ENCODE results near the gene PCSK9. TPM values are rescaled to one million over a fixed set of nuclear protein-coding genes. Genes with fewer than 3 reads are reported as not detected.

Gene PCSK9
- total and polyA plus RNA-seq, 11 donors = 0.04 to 0.45 TPM; not detected in 9

- TF ChIP-seq POLR2A (IDR thresholded peaks at IDR 0.05) (no peak), CTCF (IDR thresholded peaks at IDR 0.05) (no peak)
- 64 to 74% (median 66%) methylated on average over 5 to 9 of the region's 9 CpGs for WGBS, 4 donors
- H3K4me1 ChIP-seq = peaks cover 0 to 27% (median 5%) of the 10 kb centered on the region in 12 donors
- no peak overlapping the region for H3K4me3 ChIP-seq
- intact Hi-C loops (cut with DNase I) = no loop called here
- H3K9me3 ChIP-seq = no peaks in the 10 kb centered on the region
- H3K27me3 ChIP-seq = no peaks in the 10 kb centered on the region
- H3K27ac ChIP-seq = no peak overlapping the region
- no peaks in the 10 kb centered on the region for H3K36me3 ChIP-seq
- ATAC-seq (no peak), DNase-seq (no peak)
Measured at GRCh38 chr1:55049271-55049913, 10.0 kb downstream of the PCSK9 start.

GRCh38 chr1:55049914-55050278, 10.5 kb downstream of the PCSK9 start:
- ATAC-seq = peak; percentile 18 to 59 (median 32)
- 14 to 29% (median 21%) methylated on average over 7 to 9 of the region's 9 CpGs for WGBS, 4 donors

GRCh38 chr1:55050283-55050682, 10.9 kb downstream of the PCSK9 start:
- no peak for DNase-seq
- peak in 3 of 4 donors; percentile 2 to 24 (median 7) for ATAC-seq
- Histone ChIP-seq H3K27me3 (no peaks in the 10 kb centered on the region), H3K4me3 (no peak overlapping the region), H3K27ac (no peak overlapping the region), H3K9me3 (no peaks in the 10 kb centered on the region), H3K36me3 (no peaks in the 10 kb centered on the region), H3K4me1 (peaks cover 0 to 27% (median 5%) of the 10 kb centered on the region in 12 donors)
- 51 to 60% (median 58%) methylated on average over 9 of the region's 9 CpGs for WGBS, 4 donors
- no peak for TF ChIP-seq CTCF (IDR thresholded peaks at IDR 0.05)
- TF ChIP-seq POLR2A (IDR thresholded peaks at IDR 0.05) = no peak
- intact Hi-C loops (cut with DNase I) = no loop called here

More at GRCh38 chr1:55049914-55050278, 10.5 kb downstream of the PCSK9 start:
- Histone ChIP-seq H3K27ac (no peak overlapping the region), H3K36me3 (no peaks in the 10 kb centered on the region), H3K9me3 (no peaks in the 10 kb centered on the region), H3K27me3 (no peaks in the 10 kb centered on the region), H3K4me3 (no peak overlapping the region), H3K4me1 (peaks cover 0 to 27% (median 5%) of the 10 kb centered on the region in 12 donors)
- DNase-seq = peak in 4 of 5 donors; percentile 55 to 75 (median 68)
- intact Hi-C loops (cut with DNase I) = no loop called here
- TF ChIP-seq POLR2A (IDR thresholded peaks at IDR 0.05) (no peak), CTCF (IDR thresholded peaks at IDR 0.05) (no peak)

- Histone ChIP-seq H3K27ac (no peak overlapping the region), H3K9me3 (no peaks in the 10 kb centered on the region), H3K27me3 (no peaks in the 10 kb centered on the region), H3K4me3 (no peak overlapping the region), H3K36me3 (no peaks in the 10 kb centered on the region), H3K4me1 (peaks cover 0 to 27% (median 5%) of the 10 kb centered on the region in 12 donors)
- TF ChIP-seq CTCF (IDR thresholded peaks at IDR 0.05) = no peak
- intact Hi-C loops (cut with DNase I) = no loop called here
- ATAC-seq (no peak), DNase-seq (no peak)
- WGBS, 4 donors = 75 to 87% (median 82%) methylated on average over 5 of the region's 5 CpGs
Measured at GRCh38 chr1:55051169-55051568, 11.8 kb downstream of the PCSK9 start.

All from heart left ventricle (tissue), 16 donors.